ENCODE measurements around the gene PCDHGB7. TPM values are rescaled to one million over a fixed set of nuclear protein-coding genes. Genes with fewer than 3 reads are reported as not detected.
A peak's percentile ranks its signal among the peaks of the same experiment; 100 is the strongest.
"Not testable (repeated sequence)": the region's sequence is repeated elsewhere in the genome, so short reads cannot be mapped to it uniquely, and the experiment has no call there.

PCDHGB7 gene
- total RNA-seq, 4 donors from 2014 or later: 7.8 to 25.2 (median 10.2) TPM

DNA sequence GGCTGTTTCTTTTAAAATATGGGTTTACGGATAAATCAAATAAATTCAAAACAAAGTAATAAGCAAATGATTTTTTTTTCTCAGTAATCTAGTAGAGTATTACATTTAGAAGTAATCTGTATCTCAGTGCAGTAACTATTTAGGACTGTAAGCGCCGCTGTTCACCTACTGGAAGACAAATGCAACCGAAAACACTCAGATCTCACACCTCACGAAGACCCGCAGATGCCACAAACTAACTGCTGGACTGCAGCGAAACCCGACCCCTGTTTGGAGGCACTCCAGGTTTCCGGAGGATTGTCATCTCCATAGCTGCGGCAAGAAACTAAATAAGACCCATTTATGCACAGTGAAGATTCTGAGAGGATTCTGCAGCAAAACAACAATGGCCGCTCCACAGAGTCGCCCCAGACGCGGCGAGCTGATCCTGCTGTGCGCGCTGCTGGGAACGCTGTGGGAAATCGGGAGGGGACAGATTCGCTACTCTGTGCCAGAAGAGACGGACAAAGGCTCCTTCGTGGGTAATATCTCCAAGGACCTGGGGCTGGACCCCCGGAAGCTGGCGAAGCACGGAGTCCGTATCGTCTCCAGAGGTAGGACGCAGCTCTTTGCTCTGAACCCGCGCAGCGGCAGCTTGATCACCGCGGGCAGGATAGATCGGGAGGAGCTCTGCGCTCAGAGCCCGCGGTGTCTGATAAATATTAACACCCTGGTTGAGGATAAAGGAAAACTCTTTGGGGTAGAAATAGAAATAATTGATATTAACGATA, 24.9 kb upstream of the PCDHGB7 start, which contains the start of gene PCDHGA8:
Gene PCDHGA8 (plus strand): TSS at position 205 of the 770 bp plus-strand sequence. CDS start 181 bp downstream, at position 386.
- TF ChIP-seq CTCF (IDR thresholded peaks at IDR 0.05): no peak
- ATAC-seq (ENCODE audit: low FRiP score) (no peak), DNase-seq (ENCODE audit: low spot score) (no peak)

DNA sequence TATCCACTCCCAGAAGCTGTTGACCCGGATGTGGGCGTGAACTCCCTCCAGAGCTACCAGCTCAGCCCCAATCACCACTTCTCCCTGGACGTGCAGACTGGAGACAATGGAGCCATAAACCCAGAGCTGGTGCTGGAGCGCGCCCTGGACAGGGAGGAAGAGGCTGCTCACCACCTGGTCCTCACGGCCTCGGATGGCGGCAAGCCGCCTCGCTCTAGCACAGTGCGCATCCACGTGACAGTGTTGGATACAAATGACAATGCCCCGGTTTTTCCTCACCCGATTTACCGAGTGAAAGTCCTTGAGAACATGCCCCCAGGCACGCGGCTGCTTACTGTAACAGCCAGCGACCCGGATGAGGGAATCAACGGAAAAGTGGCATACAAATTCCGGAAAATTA, 24.2 kb upstream of the PCDHGB7 start:
- ATAC-seq (ENCODE audit: low FRiP score) (no peak), DNase-seq (ENCODE audit: low spot score) (no peak)
- TF ChIP-seq CTCF (IDR thresholded peaks at IDR 0.05): no peak

GRCh38 chr5:141394401-141395187, 22.9 kb upstream of the PCDHGB7 start:
- not testable (repeated sequence) for DNase-seq (ENCODE audit: low spot score); ATAC-seq (ENCODE audit: low FRiP score)

DNA sequence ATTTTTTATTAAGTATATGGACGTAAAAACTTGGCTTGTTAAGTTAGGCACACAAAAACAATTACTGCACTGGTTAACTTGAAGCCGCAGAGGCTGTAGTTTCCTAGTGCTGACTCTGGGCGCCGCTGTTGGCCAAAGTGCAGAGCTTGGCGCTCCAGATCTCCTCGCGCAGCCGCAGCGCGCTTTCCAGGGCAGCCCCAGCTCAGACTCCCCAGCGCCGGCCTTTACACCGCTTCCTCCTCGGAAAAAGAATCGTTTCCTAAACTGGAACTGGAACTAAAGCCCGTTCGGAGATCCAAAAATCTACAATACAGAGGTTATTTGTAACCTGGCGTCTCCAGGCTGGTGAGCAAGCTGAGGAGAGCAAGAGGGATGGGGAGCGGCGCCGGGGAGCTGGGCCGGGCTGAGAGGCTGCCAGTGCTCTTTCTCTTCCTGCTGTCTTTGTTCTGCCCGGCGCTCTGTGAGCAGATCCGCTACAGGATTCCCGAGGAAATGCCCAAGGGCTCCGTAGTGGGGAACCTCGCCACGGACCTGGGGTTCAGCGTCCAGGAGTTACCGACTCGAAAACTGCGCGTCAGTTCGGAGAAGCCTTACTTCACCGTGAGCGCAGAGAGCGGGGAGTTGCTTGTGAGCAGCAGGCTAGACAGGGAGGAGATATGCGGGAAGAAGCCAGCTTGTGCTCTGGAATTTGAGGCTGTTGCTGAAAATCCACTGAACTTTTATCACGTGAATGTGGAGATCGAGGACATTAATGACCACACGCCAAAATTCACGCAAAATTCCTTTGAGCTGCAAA, 19.5 kb upstream of the PCDHGB7 start, which contains the start of gene PCDHGB5:
Gene PCDHGB5 (plus strand): TSS at position 192 of the 796 bp plus-strand sequence. CDS start 181 bp downstream, at position 373.
- DNase-seq (ENCODE audit: low spot score): not testable (repeated sequence)
- ATAC-seq (ENCODE audit: low FRiP score): peak; percentile 59

- no peak for TF ChIP-seq CTCF (IDR thresholded peaks at IDR 0.05)
- ATAC-seq (ENCODE audit: low FRiP score) (no peak), DNase-seq (ENCODE audit: low spot score) (no peak)
Measured at GRCh38 chr5:141398608-141399007, 18.9 kb upstream of the PCDHGB7 start.

GRCh38 chr5:141399555-141400258, 17.8 kb upstream of the PCDHGB7 start:
- TF ChIP-seq CTCF (IDR thresholded peaks at IDR 0.05): no peak
- no peak for ATAC-seq (ENCODE audit: low FRiP score)
- no peak for DNase-seq (ENCODE audit: low spot score)

DNA sequence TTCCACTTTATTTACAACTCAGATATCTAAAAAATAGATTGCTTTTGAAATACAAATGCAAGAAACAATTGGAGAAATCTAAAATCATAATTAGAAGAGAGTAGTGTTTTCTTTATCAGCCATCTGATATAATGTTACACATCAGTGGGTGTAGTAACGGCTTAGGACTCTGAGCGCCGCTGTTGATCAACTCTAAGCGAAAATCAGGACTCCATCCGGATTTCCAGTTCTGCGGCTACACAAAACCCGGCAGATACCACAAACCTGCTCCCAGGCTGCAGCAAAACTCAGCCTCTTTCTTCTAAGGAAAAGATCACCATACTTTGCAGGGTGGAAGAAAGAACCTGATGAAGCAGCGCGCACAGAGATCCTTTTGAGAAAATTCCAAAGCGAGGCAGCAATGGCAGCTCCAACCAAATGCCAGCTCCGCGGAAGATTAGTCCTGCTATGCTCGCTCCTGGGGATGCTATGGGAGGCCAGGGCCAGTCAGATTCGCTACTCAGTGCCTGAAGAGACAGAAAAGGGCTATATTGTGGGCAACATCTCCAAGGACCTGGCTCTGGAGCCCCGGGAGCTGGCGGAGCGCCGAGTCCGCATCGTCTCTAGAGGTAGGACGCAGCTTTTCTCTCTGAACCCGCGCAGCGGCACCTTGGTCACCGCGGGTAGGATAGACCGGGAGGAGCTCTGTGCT, 14.8 kb upstream of the PCDHGB7 start, which contains the start of gene PCDHGA9:
Gene PCDHGA9 (plus strand): TSS at position 226 of the 691 bp plus-strand sequence. CDS start 175 bp downstream, at position 401.
- ATAC-seq (ENCODE audit: low FRiP score): no peak
- DNase-seq (ENCODE audit: low spot score): no peak
- TF ChIP-seq CTCF (IDR thresholded peaks at IDR 0.05): no peak

Measured in omental fat pad (tissue), 4 donors.